ENCODE measurements around the gene L3MBTL3.
"Not testable (repeated sequence)": the region's sequence is repeated elsewhere in the genome, so short reads cannot be mapped to it uniquely, and the experiment has no call there.

Gene L3MBTL3

DNA sequence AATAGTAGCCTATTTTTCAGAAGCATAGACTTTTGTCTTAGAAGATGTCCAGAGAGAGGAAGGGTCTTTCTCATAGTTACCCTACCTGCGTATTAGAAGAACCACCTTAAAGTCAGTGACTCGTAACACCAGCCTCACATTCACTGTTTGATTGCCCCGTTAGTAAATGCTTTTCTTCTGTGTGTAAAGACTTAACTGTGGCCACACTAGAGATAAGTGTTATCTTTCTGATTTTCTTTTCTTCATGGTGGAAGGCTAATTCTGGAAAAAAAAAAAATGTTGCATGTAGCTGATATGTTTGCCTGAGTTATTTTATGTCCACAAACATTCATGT lies 120.5 kb downstream of the L3MBTL3 start:
- no peak for DNase-seq (ENCODE audit: low spot score)

DNA sequence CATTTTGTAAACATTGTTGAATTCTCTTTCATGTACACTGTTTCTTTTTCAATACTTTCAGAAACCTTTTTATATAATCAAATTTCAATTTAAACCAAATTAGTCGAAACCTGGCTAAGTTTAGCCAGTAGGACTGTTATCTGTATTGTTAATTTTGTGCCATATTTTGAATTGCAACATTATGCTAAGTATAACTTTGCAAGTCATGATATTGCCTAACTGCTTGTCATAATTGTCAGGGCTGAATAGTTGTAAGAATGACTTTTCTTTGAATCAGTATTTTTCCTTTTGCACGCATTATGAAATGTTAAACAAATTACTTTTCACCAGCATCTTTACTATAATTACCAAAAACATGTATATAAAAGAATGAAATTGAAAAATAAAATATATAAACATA lies 121.7 kb downstream of the L3MBTL3 start:
- no peak for DNase-seq (ENCODE audit: low spot score)

DNA sequence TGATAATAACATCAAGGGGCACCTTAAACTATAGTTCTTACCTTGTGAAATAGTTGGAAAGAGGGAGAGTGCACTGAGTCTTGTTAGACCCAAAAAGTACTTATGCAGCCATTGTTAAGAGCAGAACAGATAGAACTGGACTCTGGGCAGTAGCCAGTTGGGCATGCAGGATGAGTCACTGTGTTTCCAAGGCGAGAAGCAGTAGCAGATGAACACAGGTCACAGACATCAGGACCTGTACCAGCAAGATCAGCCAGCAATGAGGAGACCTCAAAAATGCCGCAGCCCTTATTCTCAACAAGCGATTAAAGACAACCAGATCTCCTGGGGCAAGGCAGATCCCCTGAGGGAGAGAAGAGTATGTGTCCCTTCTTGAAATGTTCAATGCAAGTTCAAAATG lies 125.3 kb downstream of the L3MBTL3 start:
- no peak for DNase-seq (ENCODE audit: low spot score)

DNA sequence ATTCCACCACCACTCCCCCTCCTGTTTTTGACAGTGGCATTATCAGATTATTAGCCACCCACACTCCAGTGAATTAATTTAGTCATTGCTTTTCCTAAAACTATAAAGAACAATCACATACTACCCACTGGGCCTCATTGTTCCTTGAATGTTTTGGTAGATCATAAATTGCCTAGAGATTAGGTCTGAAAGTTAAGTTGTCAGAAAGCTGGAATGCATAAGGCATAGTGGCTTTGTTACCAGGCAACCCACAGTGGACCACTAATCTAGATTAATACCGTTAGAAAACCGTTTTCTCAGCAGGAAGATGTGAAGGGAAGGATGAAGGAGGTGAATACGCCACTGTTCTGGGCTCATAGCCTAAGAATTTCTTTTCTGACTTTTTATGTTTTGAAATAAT lies 128.7 kb downstream of the L3MBTL3 start:
- DNase-seq (ENCODE audit: low spot score) = no peak

DNA sequence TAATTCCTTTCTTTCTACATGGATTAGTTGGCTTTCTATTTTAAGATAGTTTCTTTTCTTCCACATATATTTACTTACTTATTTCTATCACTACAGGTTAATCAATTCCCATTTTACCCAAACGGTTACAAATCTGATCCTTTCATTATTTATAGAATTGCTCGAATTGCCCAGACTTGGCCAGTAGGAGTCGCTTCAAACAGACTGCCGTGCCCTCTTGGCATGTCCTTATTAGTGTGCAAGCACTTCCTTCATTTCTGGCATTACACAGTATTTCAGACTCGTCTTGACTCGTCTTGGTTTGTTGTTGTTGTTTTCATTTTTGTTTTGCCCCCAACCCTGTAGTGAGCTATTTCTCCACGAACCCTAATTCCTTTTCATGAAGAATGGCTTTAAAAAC lies 129.8 kb downstream of the L3MBTL3 start:
- no peak for DNase-seq (ENCODE audit: low spot score)

DNA sequence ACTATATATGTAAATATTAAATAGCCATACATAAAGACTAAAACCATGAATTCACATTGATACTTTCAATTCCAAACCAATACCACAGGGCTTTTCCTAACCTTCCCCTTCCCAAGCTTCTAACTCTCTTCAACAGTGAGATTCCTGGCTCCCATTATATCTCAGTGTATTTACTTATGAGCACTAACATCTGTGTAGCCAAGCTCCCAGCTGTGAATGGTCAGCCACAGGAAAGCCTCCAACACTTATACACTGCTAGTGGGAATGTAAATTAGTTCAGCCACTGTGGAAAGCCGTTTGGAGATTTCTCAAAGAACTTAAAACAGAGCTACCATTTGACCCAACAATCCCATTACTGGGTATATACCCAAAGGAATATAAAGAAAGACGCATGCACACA lies 130.6 kb downstream of the L3MBTL3 start:
- not testable (repeated sequence) for DNase-seq (ENCODE audit: low spot score)

DNA sequence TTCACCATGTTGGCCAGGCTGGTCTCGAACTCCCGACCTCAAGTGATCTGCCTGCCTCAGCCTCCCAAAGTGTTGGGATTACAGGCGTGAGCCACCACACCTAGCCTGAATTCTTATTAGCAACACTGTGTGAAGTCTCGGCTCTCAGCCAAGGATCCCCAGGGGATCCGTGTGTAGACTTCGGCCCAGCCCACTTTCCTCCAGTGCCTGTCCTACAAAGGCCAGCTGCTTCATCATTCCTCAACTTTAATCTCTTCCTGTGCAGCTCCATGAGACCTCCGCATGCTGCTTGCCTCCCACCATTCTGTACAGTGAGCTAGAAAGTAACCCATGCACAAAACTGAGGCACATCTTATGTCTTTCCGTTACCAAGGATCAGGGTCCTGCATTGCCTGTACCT lies 132.5 kb downstream of the L3MBTL3 start:
- DNase-seq (ENCODE audit: low spot score) = no peak

DNA sequence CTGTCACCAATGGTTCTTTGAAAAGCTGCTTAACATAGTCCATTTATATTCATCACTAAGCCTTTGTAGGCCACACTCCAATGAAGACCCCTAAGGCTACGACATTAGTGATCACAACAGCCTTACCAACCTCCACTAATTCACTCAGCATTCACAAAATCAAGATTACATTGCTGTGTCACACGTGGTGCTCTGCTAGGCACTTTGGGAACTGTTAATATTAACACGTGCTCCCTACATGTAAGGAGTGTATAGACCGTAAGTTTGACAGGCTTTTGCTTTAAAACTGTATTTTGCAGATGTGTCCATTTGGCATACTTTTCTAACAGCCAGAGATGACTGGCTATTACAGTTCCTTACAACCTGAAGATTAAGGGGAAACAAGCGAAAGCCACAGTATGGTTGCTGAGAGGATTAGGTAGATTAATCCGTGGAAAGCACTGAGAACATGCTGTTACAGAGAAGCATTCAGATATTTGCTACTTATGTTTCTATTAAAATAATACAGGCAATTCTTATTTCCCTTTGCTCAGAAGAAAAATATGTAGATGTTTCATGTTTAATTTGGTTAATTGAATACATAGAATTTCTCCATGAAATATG lies 134.6 kb downstream of the L3MBTL3 start:
- DNase-seq (ENCODE audit: low spot score) = no peak

DNA sequence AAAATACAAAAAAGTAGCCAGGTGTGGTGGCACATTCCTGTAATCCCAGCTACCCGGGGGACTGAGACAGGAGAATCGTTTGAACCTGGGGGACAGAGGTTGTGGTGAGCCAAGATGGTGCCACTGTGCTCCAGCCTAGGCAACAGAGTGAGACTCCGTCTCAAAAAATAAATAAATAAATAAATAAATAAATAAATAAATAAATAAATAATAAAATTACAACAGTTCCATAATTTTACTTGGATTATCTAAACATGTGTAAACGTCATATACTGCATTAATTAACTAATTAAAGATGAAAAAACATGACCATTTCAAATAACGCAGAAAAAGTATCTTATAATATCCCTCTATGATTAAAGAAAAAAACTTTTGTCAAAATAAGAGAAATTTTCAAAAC lies 138.5 kb downstream of the L3MBTL3 start:
- DNase-seq (ENCODE audit: low spot score) = no peak

DNA sequence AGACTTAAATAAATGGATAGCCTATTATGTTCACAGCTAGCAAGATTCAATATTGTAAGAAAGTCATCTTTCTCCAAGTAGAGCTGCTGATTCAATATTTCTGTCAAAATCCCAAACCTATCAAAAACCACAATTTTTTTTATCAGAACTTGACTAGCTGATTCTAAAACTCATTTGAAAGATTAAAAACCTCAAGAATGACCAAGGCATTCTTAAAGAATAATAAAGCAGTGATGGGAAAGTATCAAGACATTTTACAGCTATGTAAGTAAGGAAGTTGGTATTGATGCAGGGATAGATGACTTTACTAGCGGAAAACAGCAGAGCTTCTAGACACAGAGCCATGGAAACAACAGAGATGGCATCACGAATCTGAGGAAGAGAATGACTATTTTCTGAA lies 139.7 kb downstream of the L3MBTL3 start:
- no peak for DNase-seq (ENCODE audit: low spot score)

DNA sequence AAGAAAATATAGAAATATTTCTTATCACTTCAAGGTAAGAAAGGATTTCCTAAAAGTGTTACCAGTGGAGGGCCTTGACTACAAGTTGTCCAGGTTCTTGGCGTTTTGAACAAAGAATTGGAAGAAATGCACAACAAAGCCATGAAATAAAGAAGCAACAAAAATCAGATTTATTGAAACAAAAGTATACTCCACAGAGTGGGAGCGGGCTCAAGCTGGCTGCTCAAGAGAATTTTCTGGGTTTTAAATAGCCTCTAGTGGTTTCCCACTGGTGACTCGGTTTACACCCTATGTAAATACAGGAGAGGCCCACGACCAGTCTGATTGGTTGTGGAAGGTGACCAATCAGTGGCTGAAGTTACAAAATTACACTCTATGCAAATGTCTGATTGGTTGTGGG lies 140.2 kb downstream of the L3MBTL3 start:
- DNase-seq (ENCODE audit: low spot score) = no peak

DNA sequence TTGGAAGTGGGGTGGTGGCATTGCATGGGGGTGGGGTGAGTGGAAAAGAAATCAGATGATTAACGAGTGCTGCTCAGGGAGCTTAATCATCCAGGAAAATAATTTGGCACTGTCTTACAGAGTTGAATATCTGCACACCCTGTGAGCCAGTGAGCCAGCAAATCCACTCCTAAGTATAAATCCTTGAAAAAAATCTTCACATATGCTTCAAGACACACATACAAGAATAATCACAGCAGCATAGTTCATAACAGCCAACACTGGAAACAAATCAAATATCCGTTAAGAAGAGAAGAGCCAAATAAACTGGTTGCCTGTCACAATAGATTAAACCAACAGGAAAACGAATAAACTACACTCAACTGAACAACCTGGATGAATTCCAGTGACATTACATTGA lies 141.6 kb downstream of the L3MBTL3 start:
- DNase-seq (ENCODE audit: low spot score) = no peak

DNA sequence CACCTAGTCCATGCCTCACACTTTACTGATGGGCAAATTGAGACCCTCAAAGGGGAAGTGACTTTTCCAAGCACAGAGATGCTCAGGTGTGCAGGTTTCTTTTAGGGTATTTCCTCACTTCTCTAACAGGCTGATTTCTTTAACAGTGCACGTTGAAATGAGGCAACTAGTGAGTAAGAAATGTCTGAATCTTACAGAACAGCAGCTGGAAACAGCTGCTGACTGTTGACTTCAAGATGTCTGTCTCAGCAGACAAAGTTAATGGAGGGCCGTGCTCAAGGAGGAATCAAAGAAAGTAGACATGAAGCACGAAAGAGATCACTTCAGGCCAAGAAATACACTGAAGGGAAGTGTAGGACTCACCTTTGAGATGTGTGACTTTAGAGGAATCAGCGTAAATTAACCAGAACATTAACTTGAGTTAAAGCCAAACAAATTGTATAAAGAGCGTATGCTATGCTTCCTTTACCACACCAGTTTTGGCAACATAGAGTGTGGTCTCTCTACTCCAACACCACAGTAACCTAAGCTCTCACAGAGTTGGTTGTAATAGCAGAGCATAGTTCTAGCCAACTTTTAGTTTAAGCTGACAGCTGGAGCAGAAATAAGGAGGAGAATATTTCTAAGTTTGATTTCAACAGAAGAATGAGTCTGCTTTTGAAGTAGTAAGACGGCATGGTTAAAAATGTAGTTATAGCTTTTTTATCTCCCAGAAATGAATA lies 143.5 kb downstream of the L3MBTL3 start:
- DNase-seq (ENCODE audit: low spot score) = no peak

DNA sequence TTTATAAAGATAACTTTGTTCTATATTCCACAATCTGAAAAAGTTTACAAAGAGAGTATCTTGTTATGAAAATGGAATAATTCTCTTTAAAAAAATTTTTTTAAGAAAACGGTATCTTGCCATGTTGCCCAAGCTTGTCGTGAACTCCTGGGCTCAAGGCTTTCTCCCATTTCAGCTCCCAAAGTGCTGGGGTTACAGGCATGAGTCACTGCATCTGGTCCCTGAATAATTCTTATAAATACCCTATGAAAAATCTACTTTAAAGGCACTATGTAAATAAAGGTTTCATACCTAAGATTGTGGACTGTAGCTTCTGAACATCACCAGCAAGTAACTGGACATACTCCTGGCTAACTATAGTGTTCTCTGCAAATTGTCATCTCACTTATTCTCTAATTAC lies 144.0 kb downstream of the L3MBTL3 start:
- no peak for DNase-seq (ENCODE audit: low spot score)

DNA sequence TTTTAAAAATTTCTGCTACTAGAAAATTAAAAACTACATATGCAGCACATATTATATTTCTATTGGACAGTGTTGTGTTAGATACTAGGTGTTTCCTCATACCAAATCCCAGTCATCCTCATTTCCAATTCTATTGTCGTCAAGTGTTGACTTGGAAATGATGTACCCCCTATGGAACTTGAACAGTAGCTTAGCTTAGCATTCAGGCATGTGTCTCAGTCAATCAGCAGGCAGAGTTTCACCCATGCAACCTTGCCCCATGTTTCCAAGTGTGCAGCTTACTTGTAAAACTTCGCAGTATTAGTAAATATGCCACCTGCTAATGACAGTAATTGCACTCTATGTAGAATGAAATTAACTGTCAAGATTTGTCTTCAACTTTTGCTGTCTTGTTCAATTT lies 144.9 kb downstream of the L3MBTL3 start:
- no peak for DNase-seq (ENCODE audit: low spot score)

DNA sequence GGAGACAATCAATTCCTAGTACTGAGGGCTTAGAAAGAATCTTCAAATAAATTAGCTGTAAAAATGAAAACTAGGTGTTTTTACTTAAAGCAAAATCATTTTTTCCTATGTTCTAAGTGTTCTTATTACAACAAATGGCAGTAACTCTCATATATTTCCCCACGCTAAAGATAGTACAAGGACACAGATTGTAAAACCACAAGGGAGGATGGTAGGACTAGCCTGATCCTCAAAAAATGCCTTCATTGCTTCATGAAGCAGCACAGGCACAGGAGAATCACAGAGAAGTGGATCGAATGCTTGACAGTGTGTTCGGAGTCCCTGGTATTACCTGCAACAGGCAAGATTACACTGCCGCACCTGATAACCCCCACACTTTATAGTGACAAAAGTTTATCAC lies 145.9 kb downstream of the L3MBTL3 start:
- no peak for DNase-seq (ENCODE audit: low spot score)

DNA sequence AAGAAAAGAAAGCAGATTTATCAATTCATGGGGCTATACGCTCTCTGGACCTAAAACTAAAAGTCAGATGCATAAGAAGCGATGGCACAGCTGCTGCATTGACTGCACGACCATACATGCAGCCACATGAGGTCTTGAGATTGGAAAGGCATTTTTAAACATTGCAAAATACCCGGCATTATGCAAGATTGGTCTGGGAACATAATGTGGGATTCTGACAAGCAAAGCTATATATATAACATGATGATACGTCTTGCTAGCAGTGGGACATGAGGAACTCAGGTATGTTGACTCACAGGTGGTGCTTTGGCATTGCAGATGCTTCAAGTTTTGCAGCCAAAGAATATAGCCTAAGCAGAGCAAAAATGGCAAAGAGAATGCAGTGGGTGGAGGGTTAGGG lies 149.3 kb downstream of the L3MBTL3 start:
- DNase-seq (ENCODE audit: low spot score) = no peak

DNA sequence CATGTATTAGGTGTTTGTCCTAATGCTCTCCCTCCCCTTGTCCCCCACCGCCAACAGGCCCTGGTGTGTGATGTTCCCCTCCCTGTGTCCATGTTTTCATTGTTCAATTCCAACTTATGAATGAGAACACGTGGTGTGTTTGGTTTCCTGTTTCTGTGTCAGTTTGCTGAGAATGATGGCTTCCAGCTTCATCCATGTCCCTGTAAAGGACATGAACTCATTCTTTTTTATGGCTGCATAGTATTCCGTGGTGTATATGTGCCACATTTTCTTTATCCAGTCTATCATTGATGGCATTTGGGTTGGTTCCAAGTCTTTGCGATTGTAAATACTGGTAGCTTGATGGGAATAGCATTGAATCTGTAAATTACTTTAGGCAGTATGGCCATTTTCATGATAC lies 151.8 kb downstream of the L3MBTL3 start:
- DNase-seq (ENCODE audit: low spot score) = not testable (repeated sequence)

DNA sequence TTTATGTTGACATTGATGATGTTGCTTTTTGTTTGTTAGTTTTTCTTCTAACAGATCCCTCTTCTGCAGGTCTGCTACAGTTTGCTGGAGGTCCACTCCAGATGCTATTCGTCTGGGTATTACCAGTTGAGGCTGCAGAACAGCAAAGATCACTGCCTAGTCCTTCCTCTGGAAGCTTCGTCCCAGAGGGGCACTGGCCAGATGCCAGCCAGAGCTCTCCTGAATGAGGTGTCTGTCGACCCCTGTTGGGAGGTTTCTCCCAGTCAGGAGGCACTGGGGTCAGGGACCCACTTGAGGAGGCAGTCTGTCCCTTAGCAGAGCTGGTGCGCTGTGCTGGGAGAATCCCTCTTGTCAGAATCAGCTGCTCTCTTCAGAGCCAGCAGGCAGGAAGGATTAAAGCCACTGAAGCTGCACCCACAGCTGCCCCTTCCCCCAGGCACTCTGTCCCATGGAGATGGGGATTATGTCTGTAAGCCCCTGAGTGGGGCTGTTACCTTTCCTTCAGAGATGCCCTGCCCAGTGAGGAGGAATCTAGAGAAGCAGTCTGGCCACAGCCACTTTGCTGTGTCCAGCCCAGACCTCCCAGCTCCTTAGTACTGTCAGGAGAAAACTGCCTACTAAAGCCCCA lies 155.1 kb downstream of the L3MBTL3 start:
- not testable (repeated sequence) for DNase-seq (ENCODE audit: low spot score)

DNA sequence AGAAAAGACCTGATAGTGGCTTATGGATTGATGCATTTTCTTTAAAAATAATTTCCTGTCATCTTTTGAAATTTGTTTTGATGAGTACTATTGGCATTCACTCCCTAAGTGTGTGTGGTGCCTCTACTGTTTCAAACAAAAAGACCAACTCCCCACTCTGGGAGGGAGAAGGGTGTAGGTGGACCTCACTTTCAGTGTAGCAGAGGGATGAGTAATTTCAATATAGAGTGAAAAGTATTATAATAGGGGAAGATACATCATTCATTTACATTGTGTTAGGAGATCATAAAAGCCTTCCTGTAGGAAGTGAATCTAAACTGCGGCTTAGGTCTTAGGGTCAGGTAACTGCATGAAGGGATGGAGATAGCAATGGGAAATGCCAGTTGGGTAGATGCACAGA lies 158.0 kb downstream of the L3MBTL3 start:
- no peak for DNase-seq (ENCODE audit: low spot score)

DNA sequence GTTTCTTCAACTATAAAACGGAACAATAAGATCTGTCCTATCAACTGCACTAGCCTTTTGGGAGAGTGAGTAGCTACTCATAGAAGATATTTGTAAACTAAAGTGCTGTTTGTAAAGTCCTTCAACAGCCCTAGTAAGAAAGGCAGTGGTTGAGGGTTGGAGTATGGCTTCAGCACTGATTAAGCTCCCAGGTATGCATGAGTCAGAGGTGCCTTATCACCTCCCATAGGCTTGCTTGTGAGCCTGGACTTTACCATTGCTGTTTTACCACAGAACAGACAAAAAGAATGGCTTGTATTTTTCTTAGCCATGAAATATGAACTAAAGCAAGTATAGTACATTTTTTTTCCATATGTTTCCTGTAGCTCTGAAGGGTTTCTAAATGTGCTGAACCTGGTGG lies 160.3 kb downstream of the L3MBTL3 start:
- no peak for DNase-seq (ENCODE audit: low spot score)

DNA sequence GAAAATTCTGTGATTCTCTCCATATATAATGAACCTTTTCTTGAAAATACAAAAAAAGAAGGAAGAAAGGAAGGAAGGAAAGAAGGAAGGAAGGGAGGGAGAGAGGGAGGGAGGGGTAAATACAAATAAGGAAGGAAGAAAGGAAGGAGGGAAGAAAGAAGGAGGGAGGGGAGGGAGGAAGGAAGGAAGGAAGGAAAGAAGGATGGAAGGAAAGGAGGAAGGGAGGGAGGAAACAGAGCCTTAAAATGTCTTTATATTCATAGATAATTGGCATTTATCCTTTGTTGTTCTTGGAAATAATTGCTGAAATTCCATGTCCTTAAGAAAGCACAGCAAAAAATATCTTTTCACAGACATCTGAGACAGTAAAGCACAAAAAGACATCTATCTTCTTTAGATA lies 164.1 kb downstream of the L3MBTL3 start:
- no peak for DNase-seq (ENCODE audit: low spot score)

DNA sequence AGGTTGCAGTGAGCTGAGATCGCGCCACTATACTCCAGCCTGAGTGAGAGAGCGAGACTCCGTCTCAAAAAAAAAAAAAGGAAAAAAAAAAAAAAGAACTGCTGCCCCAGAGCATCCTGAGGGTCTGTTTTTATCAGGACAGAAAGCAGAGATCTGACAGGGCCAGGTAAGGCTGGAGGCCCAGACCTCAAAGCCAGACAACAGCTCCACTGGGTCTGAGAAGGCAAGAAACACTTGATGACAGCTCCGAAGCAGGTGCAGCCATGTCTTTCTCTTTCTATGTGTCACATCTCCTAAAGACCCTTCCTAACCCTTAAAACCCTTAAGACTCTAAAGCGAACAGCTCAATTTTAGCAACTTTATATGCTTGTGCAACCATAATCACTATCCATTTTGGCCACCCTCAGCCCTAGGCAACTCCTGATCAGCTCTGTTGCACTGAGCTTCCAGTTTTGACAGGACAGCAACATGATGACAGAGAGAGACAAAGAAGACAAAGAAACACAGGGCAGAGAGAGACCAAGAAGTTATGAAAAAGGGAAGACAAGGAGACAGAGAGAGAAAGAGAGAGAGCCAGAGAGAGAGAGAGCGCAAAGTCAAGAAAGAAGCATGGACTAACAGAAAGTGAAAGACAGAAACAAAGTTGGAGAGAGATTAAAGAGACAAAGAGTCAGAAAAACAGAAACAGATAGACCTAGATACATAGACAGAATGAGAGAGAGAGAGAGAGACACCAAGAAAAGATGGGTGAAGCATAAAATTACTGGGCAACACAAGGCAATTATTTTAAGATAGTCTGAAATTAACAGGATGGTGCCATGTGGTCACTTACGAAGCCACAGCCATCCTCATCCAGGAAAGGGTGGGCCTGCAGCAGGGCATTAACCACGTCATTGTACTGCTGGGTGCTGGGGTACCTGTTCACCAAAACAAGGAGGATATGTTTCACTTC lies 165.2 kb downstream of the L3MBTL3 start:
- no peak for DNase-seq (ENCODE audit: low spot score)
